Endothelial cell (in vitro differentiated cells): ENCODE data around the gene ENPP3. TPM values are rescaled to one million over a fixed set of nuclear protein-coding genes. Genes with fewer than 3 reads are reported as not detected.

ENCODE experiments used
- DNase-seq: peaks from one replicate; pipeline ENCODE4 v3.0.0; 2021; ENCODE audit warnings: low spot score
- H3K27ac Mint-ChIP-seq: one replicate; pipeline ENCODE4 v1.8.0; 2021; ENCODE audit warnings: mixed read lengths, inconsistent platforms; ENCODE audit not compliant: unreplicated experiment
- H3K27me3 Mint-ChIP-seq: one replicate; pipeline ENCODE4 v1.8.0; 2021; ENCODE audit warnings: mild to moderate bottlenecking, moderate library complexity, mixed read lengths, inconsistent platforms; ENCODE audit not compliant: unreplicated experiment
- H3K36me3 Mint-ChIP-seq: one replicate; pipeline ENCODE4 v1.8.0; 2021; ENCODE audit warnings: mild to moderate bottlenecking, low read depth, mixed read lengths, inconsistent platforms; ENCODE audit not compliant: unreplicated experiment
- H3K4me1 Mint-ChIP-seq: one replicate; pipeline ENCODE4 v1.8.0; 2021; ENCODE audit warnings: mild to moderate bottlenecking, mixed read lengths, inconsistent platforms; ENCODE audit not compliant: unreplicated experiment
- H3K4me3 Mint-ChIP-seq: one replicate; pipeline ENCODE4 v1.8.0; 2021; ENCODE audit warnings: mild to moderate bottlenecking, mixed read lengths, inconsistent platforms; ENCODE audit not compliant: unreplicated experiment
- H3K9me3 Mint-ChIP-seq: one replicate; pipeline ENCODE4 v1.8.0; 2021; ENCODE audit warnings: mixed read lengths, inconsistent platforms; ENCODE audit not compliant: unreplicated experiment
- CTCF ChIP-seq: fragments of 200-600 bp; sonication (generic); IDR thresholded peaks from one replicate; pipeline ENCODE4 v1.5.0; 2021; ENCODE audit warnings: antibody characterized with exemption; ENCODE audit not compliant: unreplicated experiment
- total RNA-seq: library from RNA; stranded (reverse); fragmentation: NEBNext Ultra II Directional; extraction: Animal tissue kit (Norgen Biotek cat#: 25700); gene quantifications from one replicate; pipeline ENCODE4 v1.2.1, GENCODE V29; 2021; ENCODE audit not compliant: unreplicated experiment

Gene ENPP3
- total RNA-seq, 1 donor from 2014 or later, result 0.64 TPM

- no peak overlapping the region for H3K4me3 Mint-ChIP-seq
- H3K4me1 Mint-ChIP-seq, result no peaks in the 10 kb centered on the region
- DNase-seq, result no peak
- TF ChIP-seq CTCF, result no peak
- no peaks in the 10 kb centered on the region for H3K36me3 Mint-ChIP-seq
- H3K27ac Mint-ChIP-seq, result no peak overlapping the region
- no peaks in the 10 kb centered on the region for H3K27me3 Mint-ChIP-seq
- H3K9me3 Mint-ChIP-seq, result no peaks in the 10 kb centered on the region
These were observed 43.8 kb downstream of the ENPP3 start for GRCh38 chr6:131680868-131681267.

- no peaks in the 10 kb centered on the region for H3K9me3 Mint-ChIP-seq
- no peaks in the 10 kb centered on the region for H3K36me3 Mint-ChIP-seq
- H3K4me3 Mint-ChIP-seq, result no peak overlapping the region
- H3K27ac Mint-ChIP-seq, result no peak overlapping the region
- DNase-seq, result no peak
- H3K4me1 Mint-ChIP-seq, result no peaks in the 10 kb centered on the region
- no peak for TF ChIP-seq CTCF
- H3K27me3 Mint-ChIP-seq, result no peaks in the 10 kb centered on the region
These were observed 44.5 kb downstream of the ENPP3 start for GRCh38 chr6:131681585-131681984.

GRCh38 chr6:131682442-131682841 lies 45.3 kb downstream of the ENPP3 start:
- no peak for DNase-seq
- H3K9me3 Mint-ChIP-seq, result no peaks in the 10 kb centered on the region
- no peak overlapping the region for H3K4me3 Mint-ChIP-seq
- H3K36me3 Mint-ChIP-seq, result no peaks in the 10 kb centered on the region
- no peak for TF ChIP-seq CTCF
- no peak overlapping the region for H3K27ac Mint-ChIP-seq
- H3K4me1 Mint-ChIP-seq, result no peaks in the 10 kb centered on the region
- H3K27me3 Mint-ChIP-seq, result no peaks in the 10 kb centered on the region

- no peak overlapping the region for H3K4me3 Mint-ChIP-seq
These were observed 46.4 kb downstream of the ENPP3 start for GRCh38 chr6:131683479-131683878.

GRCh38 chr6:131685266-131685780 lies 48.2 kb downstream of the ENPP3 start:
- H3K4me1 Mint-ChIP-seq, result no peaks in the 10 kb centered on the region
- no peak overlapping the region for H3K27ac Mint-ChIP-seq
- no peak for DNase-seq
- H3K9me3 Mint-ChIP-seq, result no peaks in the 10 kb centered on the region
- H3K27me3 Mint-ChIP-seq, result no peaks in the 10 kb centered on the region
- H3K36me3 Mint-ChIP-seq, result no peaks in the 10 kb centered on the region
- no peak overlapping the region for H3K4me3 Mint-ChIP-seq
- no peak for TF ChIP-seq CTCF

More at GRCh38 chr6:131683479-131683878, 46.4 kb downstream of the ENPP3 start:
- Mint-ChIP-seq H3K4me1 (no peaks in the 10 kb centered on the region), H3K9me3 (no peaks in the 10 kb centered on the region), H3K36me3 (no peaks in the 10 kb centered on the region), H3K27me3 (no peaks in the 10 kb centered on the region), H3K27ac (no peak overlapping the region)
- no peak for TF ChIP-seq CTCF
- DNase-seq, result no peak
